ENCODE measurements around the gene SPANXA1.
"Not testable (repeated sequence)": the region's sequence is repeated elsewhere in the genome, so short reads cannot be mapped to it uniquely, and the experiment has no call there.

The SPANXA1 gene, protein sequence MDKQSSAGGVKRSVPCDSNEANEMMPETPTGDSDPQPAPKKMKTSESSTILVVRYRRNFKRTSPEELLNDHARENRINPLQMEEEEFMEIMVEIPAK

DNA sequence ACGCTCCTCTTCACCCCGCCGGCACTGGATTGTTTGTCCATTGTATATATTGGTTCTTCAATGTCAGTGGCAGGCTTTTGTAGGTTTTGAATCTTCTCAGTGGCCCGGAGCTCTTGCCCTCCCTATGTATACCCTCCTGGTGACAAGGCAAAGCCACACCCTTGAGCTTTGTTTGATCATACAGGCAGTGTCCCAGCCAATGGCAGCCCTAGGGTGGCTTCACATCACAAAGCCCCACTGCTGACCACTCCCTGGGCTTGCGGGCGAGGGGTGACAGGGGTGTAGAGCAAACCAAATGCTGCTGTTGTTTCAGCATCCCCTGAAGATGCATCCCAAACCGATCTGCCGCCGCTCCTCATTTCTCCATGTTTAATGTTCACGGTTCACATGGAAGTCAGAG, at the start of gene SPANXA1:
TSS of gene SPANXA1 (minus strand) at position 101 of the 400 bp plus-strand sequence. CDS start at position 41, 60 bp downstream.
- not testable (repeated sequence) for FAIRE-seq; DNase-seq (ENCODE audit: insufficient read length, low spot score)

DNA sequence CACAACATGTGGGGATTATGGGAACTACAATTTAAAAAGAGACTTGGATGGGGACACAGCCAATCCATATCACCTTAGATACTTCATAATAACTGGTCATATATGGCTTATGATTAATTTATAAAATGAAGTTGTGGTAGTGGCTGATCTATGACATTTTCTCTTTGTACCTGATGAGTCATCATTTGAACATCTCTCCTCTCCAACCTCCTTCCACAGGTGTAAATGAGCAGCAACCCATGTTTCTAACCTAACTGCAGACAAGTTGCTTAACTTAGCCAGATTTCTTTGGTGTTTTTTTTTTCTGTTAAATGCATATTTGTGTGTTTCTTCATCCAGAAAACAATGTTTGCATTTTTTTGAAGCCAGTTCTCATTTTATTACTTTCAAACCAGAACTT, 47.6 kb upstream of the SPANXA1 start:
- FAIRE-seq (no peak), DNase-seq (ENCODE audit: insufficient read length, low spot score) (no peak)

DNA sequence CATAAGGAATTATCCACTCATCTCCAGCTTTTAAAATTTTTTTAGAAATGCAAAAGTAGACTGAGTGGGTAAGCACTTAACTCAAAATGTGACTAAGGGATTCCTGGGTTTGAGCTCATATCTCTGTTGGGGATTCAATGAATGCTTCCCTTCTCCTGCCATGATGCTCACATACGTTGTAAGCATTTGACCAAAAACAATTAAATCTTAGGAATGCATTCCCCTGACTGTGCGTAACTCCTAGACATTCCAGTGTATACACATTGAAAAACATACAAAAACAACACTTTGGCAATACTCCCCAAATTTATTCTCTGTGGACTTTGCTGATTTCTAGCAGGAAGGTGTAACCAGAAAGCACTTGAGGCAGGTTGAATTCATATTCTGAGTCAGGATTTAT, 34.8 kb upstream of the SPANXA1 start:
- FAIRE-seq, result no peak
- no peak for DNase-seq (ENCODE audit: insufficient read length, low spot score)

DNA sequence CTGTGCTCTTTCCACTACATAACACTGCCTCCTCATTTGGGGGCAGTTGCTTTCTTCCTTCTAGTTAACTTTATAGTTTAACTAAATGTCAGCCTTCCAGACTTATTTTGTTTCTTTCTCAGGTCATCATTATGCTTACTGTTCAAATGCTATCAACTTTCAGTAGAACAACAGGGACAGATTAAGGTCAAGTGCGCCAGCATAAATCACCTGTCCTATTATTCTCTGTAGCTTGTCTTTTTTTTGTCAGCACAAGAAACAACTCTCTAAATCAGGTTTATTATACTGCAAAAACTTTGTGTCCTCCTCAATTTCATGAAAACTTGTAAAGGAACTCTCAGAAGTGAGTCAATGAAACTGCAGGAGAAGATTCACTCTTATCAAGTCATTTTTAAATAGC, 24.6 kb upstream of the SPANXA1 start:
- DNase-seq (ENCODE audit: insufficient read length, low spot score) (no peak), FAIRE-seq (no peak)

DNA sequence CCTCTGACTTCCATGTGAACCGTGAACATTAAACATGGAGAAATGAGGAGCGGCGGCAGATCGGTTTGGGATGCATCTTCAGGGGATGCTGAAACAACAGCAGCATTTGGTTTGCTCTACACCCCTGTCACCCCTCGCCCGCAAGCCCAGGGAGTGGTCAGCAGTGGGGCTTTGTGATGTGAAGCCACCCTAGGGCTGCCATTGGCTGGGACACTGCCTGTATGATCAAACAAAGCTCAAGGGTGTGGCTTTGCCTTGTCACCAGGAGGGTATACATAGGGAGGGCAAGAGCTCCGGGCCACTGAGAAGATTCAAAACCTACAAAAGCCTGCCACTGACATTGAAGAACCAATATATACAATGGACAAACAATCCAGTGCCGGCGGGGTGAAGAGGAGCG, 4.9 kb upstream of the SPANXA1 start, which contains the start of gene SPANXA2:
TSS of gene SPANXA2 (plus strand) at position 301 of the 400 bp plus-strand sequence. CDS start at position 361, 60 bp downstream.
- FAIRE-seq; DNase-seq (ENCODE audit: insufficient read length, low spot score): not testable (repeated sequence)

DNA sequence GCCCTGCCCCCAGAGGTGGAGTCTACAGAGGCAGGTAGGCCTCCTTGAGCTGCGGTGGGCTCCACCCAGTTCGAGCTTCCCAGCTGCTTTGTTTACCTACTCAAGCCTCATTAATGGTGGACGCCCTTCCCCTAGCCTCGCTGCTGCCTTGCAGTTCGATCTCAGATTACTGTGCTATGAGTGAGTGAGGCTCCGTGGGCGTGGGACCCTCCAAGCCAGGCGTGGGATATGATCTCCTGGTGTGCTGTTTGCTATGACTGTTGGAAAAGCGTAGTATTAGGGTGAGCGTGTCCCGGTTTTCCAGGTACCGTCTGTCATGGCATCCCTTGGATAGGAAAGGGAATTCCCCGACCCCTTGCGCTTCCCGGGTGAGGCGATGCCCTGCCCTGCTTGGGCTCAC, 42.0 kb downstream of the SPANXA1 start:
- DNase-seq (ENCODE audit: insufficient read length, low spot score); FAIRE-seq: not testable (repeated sequence)
